ENCODE results near the gene TACC3.

Gene TACC3

GRCh38 chr4:1763070-1763549 is 41.8 kb downstream of the TACC3 start:
- no peak for TF ChIP-seq ZNF561 (tag by site-specific recombination; IDR thresholded peaks at IDR 0.05; ENCODE audit: borderline replicate concordance)
- TF ChIP-seq ZNF19 (tag by site-specific recombination; IDR thresholded peaks at IDR 0.05; ENCODE audit: low read depth), result no peak
- no peak for TF ChIP-seq SP7 (tag by site-specific recombination; IDR thresholded peaks at IDR 0.05)
- TF ChIP-seq ZBTB8A (tag by site-specific recombination; IDR thresholded peaks at IDR 0.05), result peak; percentile 40; the same call in 1 of the 2 replicates
- no peak for TF ChIP-seq ZNF302 (tag by site-specific recombination; IDR thresholded peaks at IDR 0.05; ENCODE audit: low read depth)
- TF ChIP-seq ZNF133 (tag by site-specific recombination; IDR thresholded peaks at IDR 0.05), result no peak
- no peak for TF ChIP-seq ZNF148 (tag by site-specific recombination; IDR thresholded peaks at IDR 0.05; ENCODE audit: borderline replicate concordance)
- TF ChIP-seq ZBTB17 (tag by site-specific recombination; IDR thresholded peaks at IDR 0.05), result no peak
- no peak for TF ChIP-seq ZBTB26 (tag by site-specific recombination; optimal IDR thresholded peaks at IDR 0.05)
- TF ChIP-seq KLF1 (tag by site-specific recombination; IDR thresholded peaks at IDR 0.05), result 0 out of 2 replicates have a peak, but pooled peaks have one; percentile 9
- TF ChIP-seq PRDM2 (tag by site-specific recombination; IDR thresholded peaks at IDR 0.05; ENCODE audit: borderline replicate concordance), result no peak
- TF ChIP-seq REPIN1 (tag by site-specific recombination; IDR thresholded peaks at IDR 0.05; ENCODE audit: low read depth), result no peak
- TF ChIP-seq ZFHX2 (tag by site-specific recombination; conservative IDR thresholded peaks at IDR 0.05), result no peak
- CTCF ChIA-PET, result no interaction called here
- Histone ChIP-seq H3K27ac (ENCODE audit: extremely low read depth, low read depth, low read length) (peak overlapping the region; percentile 9; the same call in 1 of the 2 replicates), H3K4me1 (ENCODE audit: control insufficient read depth, insufficient read depth, low read length) (no peaks in the 10 kb centered on the region), H3K36me3 (ENCODE audit: control insufficient read depth in 2 of 2, insufficient read depth in 1 of 2, low read length in 2 of 2) (no peaks in the 10 kb centered on the region), H3K9me3 (ENCODE audit: control insufficient read depth, insufficient read depth, low read depth, low read length) (no peaks in the 10 kb centered on the region), H3K4me3 (ENCODE audit: low read depth, low read length) (no peak overlapping the region)
- POLR2A ChIA-PET, result no interaction called here

- no peaks in the 10 kb centered on the region for H3K4me1 ChIP-seq (ENCODE audit: control insufficient read depth, insufficient read depth, low read length)
- POLR2A ChIA-PET, result no interaction called here
- no peaks in the 10 kb centered on the region for H3K36me3 ChIP-seq (ENCODE audit: control insufficient read depth in 2 of 2, insufficient read depth in 1 of 2, low read length in 2 of 2)
- peak overlapping the region; percentile 58; the same call in 1 of the 2 replicates for H3K27ac ChIP-seq (ENCODE audit: extremely low read depth, low read depth, low read length)
- H3K4me3 ChIP-seq (ENCODE audit: low read depth, low read length), result no peak overlapping the region
- CTCF ChIA-PET, result interaction anchor here (0.6 kb wide), 1 partner anchor 38 kb away, joined by 3 read pairs; no protein-coding TSS in a partner anchor
- H3K9me3 ChIP-seq (ENCODE audit: control insufficient read depth, insufficient read depth, low read depth, low read length), result no peaks in the 10 kb centered on the region
- TF ChIP-seq REST (tag by site-specific recombination; IDR thresholded peaks at IDR 0.05), result no peak
- TF ChIP-seq ZNF335 (tag by site-specific recombination; conservative IDR thresholded peaks at IDR 0.05), result 0 out of 2 replicates have a peak, but pooled peaks have one; percentile 24
- no peak for TF ChIP-seq ZNF596 (tag by site-specific recombination; IDR thresholded peaks at IDR 0.05)
- no peak for TF ChIP-seq EGR2 (tag by site-specific recombination; IDR thresholded peaks at IDR 0.05; ENCODE audit: low read depth)
- TF ChIP-seq ZNF184 (tag by site-specific recombination; IDR thresholded peaks at IDR 0.05), result no peak
- no peak for TF ChIP-seq GLI4 (tag by site-specific recombination; IDR thresholded peaks at IDR 0.05)
- TF ChIP-seq ZNF473 (tag by site-specific recombination; IDR thresholded peaks at IDR 0.05), result no peak
- no peak for TF ChIP-seq ZNF664 (tag by site-specific recombination; IDR thresholded peaks at IDR 0.05)
- TF ChIP-seq ZSCAN30 (tag by site-specific recombination; IDR thresholded peaks at IDR 0.05), result 0 out of 2 replicates have a peak, but pooled peaks have one; percentile 34
These were observed 42.3 kb downstream of the TACC3 start for GRCh38 chr4:1763550-1764080.

Data from HEK293 (cell line).